A673 (cell line): ENCODE results near the gene STXBP4. TPM values are rescaled to one million over a fixed set of nuclear protein-coding genes. Genes with fewer than 3 reads are reported as not detected.

ENCODE experiments used
- BruUV-seq: library from RNA; stranded (reverse); fragments of 400-500 nt; replicated peaks from 2 replicates; lab custom pipeline; 2021; lab: Mats Ljungman, UMichigan
- CTCF ChIA-PET: fragments of 300-600 bp; sonication (Branson Sonifier 250); formaldehyde crosslinking; loops from one replicate; lab custom pipeline; 2022; ENCODE audit warnings: antibody characterized with exemption; lab: Charles Lee
- POLR2A ChIA-PET: fragments of 300-600 bp; sonication (Branson Sonifier 250); formaldehyde crosslinking; loops from one replicate; lab custom pipeline; 2022; ENCODE audit warnings: antibody characterized with exemption; ENCODE audit not compliant: low non-redundant PET; lab: Charles Lee
- DNase-seq: peaks from one replicate; pipeline ENCODE4 v3.0.0-alpha.2; 2015; ENCODE audit warnings: low spot score
- H3K27ac ChIP-seq: fragments of 200-600 bp; sonication (generic); 2 replicates; pipeline ENCODE4 v1.5.1; 2016; ENCODE audit warnings: mixed run types, low read depth, mild to moderate bottlenecking, mixed read lengths, antibody characterized with exemption, low read length; ENCODE audit not compliant: poor library complexity, severe bottlenecking
- H3K27me3 ChIP-seq: fragments of 200-600 bp; sonication (generic); replicated peaks from 2 replicates; pipeline ENCODE4 v1.6.1; 2017; ENCODE audit warnings: mixed run types, low read depth, mild to moderate bottlenecking, mixed read lengths, antibody characterized with exemption, low read length; ENCODE audit not compliant: insufficient read depth, poor library complexity
- H3K36me3 ChIP-seq: fragments of 200-600 bp; sonication (generic); 2 replicates; pipeline ENCODE4 v1.6.1; 2016; ENCODE audit warnings: mixed run types, mild to moderate bottlenecking, mixed read lengths, antibody characterized with exemption, low read length; ENCODE audit not compliant: insufficient read depth, poor library complexity, severe bottlenecking
- H3K4me1 ChIP-seq: fragments of 200-600 bp; sonication (generic); 2 replicates; pipeline ENCODE4 v1.6.1; 2017; ENCODE audit warnings: mixed run types, mild to moderate bottlenecking, mixed read lengths, antibody characterized with exemption, low read length; ENCODE audit not compliant: insufficient read depth, poor library complexity, severe bottlenecking
- H3K4me3 ChIP-seq: fragments of 200-600 bp; sonication (generic); 2 replicates; pipeline ENCODE4 v1.5.1; 2016; ENCODE audit warnings: low read depth, mixed run types, mild to moderate bottlenecking, mixed read lengths, low read length; ENCODE audit not compliant: poor library complexity, severe bottlenecking
- H3K9me3 ChIP-seq: fragments of 200-600 bp; sonication (generic); 2 replicates; pipeline ENCODE4 v1.6.1; 2016; ENCODE audit warnings: mixed run types, low read depth, mild to moderate bottlenecking, mixed read lengths, antibody characterized with exemption, low read length; ENCODE audit not compliant: poor library complexity, severe bottlenecking
- CTCF ChIP-seq: fragments of 300-800, 200-600 bp; sonication (generic); conservative IDR thresholded peaks from 2 replicates; pipeline ENCODE4 v1.5.1; 2017; ENCODE audit warnings: low read depth, mild to moderate bottlenecking, antibody characterized with exemption, low read length, moderate library complexity, mixed read lengths
- EZH2 ChIP-seq: fragments of 200-600 bp; sonication (generic); IDR thresholded peaks from 2 replicates; pipeline ENCODE4 v1.6.1; 2017; ENCODE audit warnings: borderline replicate concordance, low read depth, mild to moderate bottlenecking, mixed read lengths, antibody characterized with exemption, low read length; ENCODE audit not compliant: poor library complexity, severe bottlenecking
- intact Hi-C: fragments of 100-400 bp; cut with micrococcal nuclease; formaldehyde crosslinking; loops from one replicate; pipeline ENCODE4 v1.10.0; 2022; ENCODE audit not compliant: unreplicated experiment
- total RNA-seq: library from RNA; stranded (reverse); gene quantifications from 2 replicates; pipeline ENCODE4 v1.2.3, GENCODE V29; 2021

STXBP4 gene
- total RNA-seq, 1 experiment from 2014 or later: 24.2 TPM

- ChIA-PET POLR2A (no interaction called here), CTCF (no interaction called here)
- Histone ChIP-seq H3K36me3 (no peaks in the 10 kb centered on the region), H3K4me1 (peaks cover 2% of the 10 kb centered on the region), H3K4me3 (no peak overlapping the region), H3K27me3 (no peaks in the 10 kb centered on the region), H3K9me3 (no peaks in the 10 kb centered on the region), H3K27ac (no peak overlapping the region)
- BruUV-seq: no TSS peak
- no peak for TF ChIP-seq CTCF
- TF ChIP-seq EZH2: no peak
- DNase-seq: no peak
- intact Hi-C loops: no loop called here
Measured at GRCh38 chr17:55110521-55110920, 142.0 kb downstream of the STXBP4 start.

- POLR2A ChIA-PET: interaction anchor here (0.7 kb wide), 1 partner anchor 30 kb away, joined by 3 read pairs; no protein-coding TSS in a partner anchor
Measured at GRCh38 chr17:55114283-55114682, 145.7 kb downstream of the STXBP4 start.

GRCh38 chr17:55116440-55116914 lies 147.9 kb downstream of the STXBP4 start:
- H3K4me1 ChIP-seq: peaks cover 30% of the 10 kb centered on the region
- no peak for TF ChIP-seq EZH2
- no peak for TF ChIP-seq CTCF
- no peaks in the 10 kb centered on the region for H3K9me3 ChIP-seq
- POLR2A ChIA-PET: no interaction called here
- no peaks in the 10 kb centered on the region for H3K36me3 ChIP-seq
- H3K27ac ChIP-seq: peak overlapping the region; percentile 43
- intact Hi-C loops: no loop called here
- BruUV-seq: no TSS peak
- peak; percentile 24 for DNase-seq
- H3K4me3 ChIP-seq: no peak overlapping the region
- CTCF ChIA-PET: no interaction called here
- no peaks in the 10 kb centered on the region for H3K27me3 ChIP-seq

More at GRCh38 chr17:55114283-55114682, 145.7 kb downstream of the STXBP4 start:
- BruUV-seq: no TSS peak
- no peak overlapping the region for H3K27ac ChIP-seq
- CTCF ChIA-PET: no interaction called here
- TF ChIP-seq EZH2 (no peak), CTCF (no peak)
- H3K9me3 ChIP-seq: no peaks in the 10 kb centered on the region
- no peak overlapping the region for H3K4me3 ChIP-seq
- peaks cover 30% of the 10 kb centered on the region for H3K4me1 ChIP-seq
- no peaks in the 10 kb centered on the region for H3K27me3 ChIP-seq
- H3K36me3 ChIP-seq: no peaks in the 10 kb centered on the region
- intact Hi-C loops: no loop called here
- DNase-seq: no peak
